CD14-positive monocyte (primary cell): ENCODE results near the gene CSNK1G2. TPM values are rescaled to one million over a fixed set of nuclear protein-coding genes. Genes with fewer than 3 reads are reported as not detected.

Source experiments
- DNase-seq, 3 donors: peaks; one replicate each; pipeline ENCODE4 v3.0.0-alpha.2; 2011 to 2022
- H2AFZ ChIP-seq: 2 replicates; pipeline ENCODE4 v1.6.0; 2012; ENCODE audit warnings: mild to moderate bottlenecking, low read depth, low read length, inconsistent platforms; ENCODE audit not compliant: insufficient read depth, poor library complexity, severe bottlenecking
- H3K27ac ChIP-seq, 2 donors: 1 replicate in 1 of 2; 2 replicates in 1 of 2; pipeline ENCODE4 v1.5.1; 2012 to 2013; ENCODE audit warnings: low read length in 2 of 2, control low read depth in 1 of 2, inconsistent platforms in 1 of 2, low read depth in 1 of 2, mild to moderate bottlenecking in 1 of 2
- H3K27me3 ChIP-seq, 2 donors: one replicate each; pipeline versions ENCODE4 v1.6.0 to v1.6.1; 2011 to 2013; ENCODE audit warnings: low read length in 2 of 2; ENCODE audit not compliant: control insufficient read depth in 2 of 2, insufficient read depth in 2 of 2
- H3K36me3 ChIP-seq, 2 donors: replicated peaks in 1 of 2; 1 replicate in 1 of 2; 2 replicates in 1 of 2; pipeline versions ENCODE4 v1.5.1 to v1.6.1; 2012 to 2013; ENCODE audit warnings: low read length in 2 of 2, control low read depth in 1 of 2, inconsistent platforms in 1 of 2, mild to moderate bottlenecking in 1 of 2; ENCODE audit not compliant: insufficient read depth in 2 of 2, control insufficient read depth in 1 of 2
- H3K4me1 ChIP-seq, 2 donors: 1 replicate in 1 of 2; 2 replicates in 1 of 2; pipeline versions ENCODE4 v1.5.1 to v1.6.1; 2012 to 2013; ENCODE audit warnings: low read length in 2 of 2, control low read depth in 1 of 2, inconsistent platforms in 1 of 2, mild to moderate bottlenecking in 1 of 2, moderate library complexity in 1 of 2; ENCODE audit not compliant: insufficient read depth in 2 of 2, control insufficient read depth in 1 of 2
- H3K4me2 ChIP-seq: replicated peaks from 2 replicates; pipeline ENCODE3; 2012; ENCODE audit warnings: low read length, moderate library complexity, mild to moderate bottlenecking; ENCODE audit not compliant: poor library complexity, severe bottlenecking; ENCODE audit errors: extremely low read depth
- H3K4me3 ChIP-seq, 3 experiments: fragments of 200-600 bp in 1 of 3; sonication (generic) in 1 of 3; replicated peaks in 1 of 3; 1 replicate in 2 of 3; 2 replicates in 1 of 3; pipeline ENCODE4 v1.5.1; 2011 to 2013; ENCODE audit warnings: low read length in 3 of 3, mild to moderate bottlenecking in 3 of 3, control low read depth in 2 of 3, low read depth in 2 of 3, inconsistent platforms in 1 of 3, moderate library complexity in 1 of 3
- H3K79me2 ChIP-seq: 2 replicates; pipeline ENCODE4 v1.6.0; 2012; ENCODE audit warnings: mild to moderate bottlenecking, control low read depth, inconsistent platforms, low read length, moderate library complexity; ENCODE audit not compliant: insufficient read depth
- H3K9ac ChIP-seq: 2 replicates; pipeline ENCODE4 v1.6.0; 2017; ENCODE audit warnings: low read length, mild to moderate bottlenecking; ENCODE audit not compliant: insufficient read depth, poor library complexity, severe bottlenecking
- H3K9me3 ChIP-seq, 2 donors: replicated peaks in 1 of 2; 1 replicate in 1 of 2; 2 replicates in 1 of 2; pipeline versions ENCODE4 v1.5.1 to v1.6.1; 2012 to 2013; ENCODE audit warnings: low read length in 2 of 2, control low read depth in 1 of 2; ENCODE audit not compliant: control insufficient read depth in 1 of 2, insufficient read depth in 1 of 2
- H4K20me1 ChIP-seq: 2 replicates; pipeline ENCODE4 v1.6.0; 2012; ENCODE audit warnings: mild to moderate bottlenecking, low read length, control low read depth, moderate library complexity; ENCODE audit not compliant: insufficient read depth
- H3K27ac Mint-ChIP-seq, 7 donors: one replicate each; pipeline ENCODE4 v1.8.0; 2020; ENCODE audit warnings: mild to moderate bottlenecking in 7 of 7, mixed read lengths in 7 of 7, moderate library complexity in 6 of 7, inconsistent platforms in 2 of 7
- H3K27me3 Mint-ChIP-seq, 3 donors: one replicate each; pipeline ENCODE4 v1.8.0; 2021 to 2022; ENCODE audit warnings: low read depth in 3 of 3, mild to moderate bottlenecking in 3 of 3, mixed read lengths in 3 of 3, moderate library complexity in 3 of 3, inconsistent platforms in 1 of 3
- H3K36me3 Mint-ChIP-seq, 2 donors: one replicate each; pipeline ENCODE4 v1.8.0; 2020; ENCODE audit warnings: mixed read lengths in 2 of 2, inconsistent platforms in 1 of 2, mild to moderate bottlenecking in 1 of 2
- H3K4me1 Mint-ChIP-seq: one replicate; pipeline ENCODE4 v1.8.0; 2020; ENCODE audit warnings: mild to moderate bottlenecking, mixed read lengths
- H3K4me3 Mint-ChIP-seq, 2 donors: one replicate each; pipeline ENCODE4 v1.8.0; 2020; ENCODE audit warnings: mild to moderate bottlenecking in 2 of 2, mixed read lengths in 2 of 2, moderate library complexity in 1 of 2
- H3K9me3 Mint-ChIP-seq, 7 donors: one replicate each; pipeline ENCODE4 v1.8.0; 2020 to 2022; ENCODE audit warnings: mixed read lengths in 7 of 7, mild to moderate bottlenecking in 6 of 7, moderate library complexity in 6 of 7, inconsistent platforms in 2 of 7
- WGBS: methylation state at CpG from one replicate; pipeline ENCODE4 v1.1.5; 2013; ENCODE audit warnings: missing lambda C conversion rate; ENCODE audit not compliant: insufficient coverage; 5-methylcytosine and 5-hydroxymethylcytosine counted together
- intact Hi-C, 2 donors: fragments of 100-400 bp; cut with micrococcal nuclease; formaldehyde crosslinking; loops; one replicate each; pipeline versions ENCODE4 v1.15.0 to v1.15.1; 2023
- polyA plus RNA-seq, 3 donors: library from polyadenylated mRNA; depleted of rRNA in 1 of 3; unstranded in 2 of 3; stranded (reverse) in 1 of 3; fragments of 300-500 nt in 2 of 3; fragments of >200 nt in 1 of 3; fragmentation: Illumina TruSeq in 2 of 3; gene quantifications; 1 replicate in 2 of 3; 2 replicates in 1 of 3; pipeline ENCODE4 v1.2.3, GENCODE V29; 2012 to 2021
- TF ChIP-seq, protein P1 (sequence below): fragments of 200-600 bp; IDR thresholded peaks from one replicate; pipeline ENCODE4 v1.8.0; 2022; ENCODE audit warnings: antibody characterized with exemption, mild to moderate bottlenecking

CSNK1G2 gene
- polyA plus RNA-seq, 3 donors = 10.8 to 215 (median 20.3) TPM

- H3K36me3 Mint-ChIP-seq = peaks cover 16 to 50% of the 10 kb centered on the region in 2 donors
- no peak overlapping the region for H3K4me3 Mint-ChIP-seq
- WGBS = 91% methylated on average over 20 of the region's 23 CpGs
- Histone ChIP-seq H3K27ac (no peak overlapping the region), H2AFZ (no peak overlapping the region), H3K4me3 (no peak overlapping the region), H3K9me3 (no peaks in the 10 kb centered on the region), H4K20me1 (peaks cover 53% of the 10 kb centered on the region), H3K27me3 (no peaks in the 10 kb centered on the region), H3K4me1 (peaks cover 10 to 20% of the 10 kb centered on the region in 2 donors), H3K9ac (no peak overlapping the region), H3K79me2 (peaks cover 58% of the 10 kb centered on the region), H3K4me2 (no peak overlapping the region), H3K36me3 (peaks cover 25 to 44% of the 10 kb centered on the region in 2 donors)
- no peak for DNase-seq
- TF ChIP-seq, protein P1, sequence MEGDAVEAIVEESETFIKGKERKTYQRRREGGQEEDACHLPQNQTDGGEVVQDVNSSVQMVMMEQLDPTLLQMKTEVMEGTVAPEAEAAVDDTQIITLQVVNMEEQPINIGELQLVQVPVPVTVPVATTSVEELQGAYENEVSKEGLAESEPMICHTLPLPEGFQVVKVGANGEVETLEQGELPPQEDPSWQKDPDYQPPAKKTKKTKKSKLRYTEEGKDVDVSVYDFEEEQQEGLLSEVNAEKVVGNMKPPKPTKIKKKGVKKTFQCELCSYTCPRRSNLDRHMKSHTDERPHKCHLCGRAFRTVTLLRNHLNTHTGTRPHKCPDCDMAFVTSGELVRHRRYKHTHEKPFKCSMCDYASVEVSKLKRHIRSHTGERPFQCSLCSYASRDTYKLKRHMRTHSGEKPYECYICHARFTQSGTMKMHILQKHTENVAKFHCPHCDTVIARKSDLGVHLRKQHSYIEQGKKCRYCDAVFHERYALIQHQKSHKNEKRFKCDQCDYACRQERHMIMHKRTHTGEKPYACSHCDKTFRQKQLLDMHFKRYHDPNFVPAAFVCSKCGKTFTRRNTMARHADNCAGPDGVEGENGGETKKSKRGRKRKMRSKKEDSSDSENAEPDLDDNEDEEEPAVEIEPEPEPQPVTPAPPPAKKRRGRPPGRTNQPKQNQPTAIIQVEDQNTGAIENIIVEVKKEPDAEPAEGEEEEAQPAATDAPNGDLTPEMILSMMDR = no peak
- H3K9me3 Mint-ChIP-seq = peaks cover 0 to 2% (median 0%) of the 10 kb centered on the region in 7 donors
- peaks cover 0 to 3% (median 2%) of the 10 kb centered on the region in 3 donors for H3K27me3 Mint-ChIP-seq
- H3K27ac Mint-ChIP-seq = no peak overlapping the region
- intact Hi-C loops = no loop called here
- H3K4me1 Mint-ChIP-seq = peaks cover 26% of the 10 kb centered on the region
These were observed 27.0 kb upstream of the CSNK1G2 start for GRCh38 chr19:1913781-1914577.

GRCh38 chr19:1914826-1915341, 26.1 kb upstream of the CSNK1G2 start:
- Histone ChIP-seq H3K9ac (no peak overlapping the region), H3K36me3 (peaks cover 30 to 49% of the 10 kb centered on the region in 2 donors), H3K9me3 (no peaks in the 10 kb centered on the region), H4K20me1 (peaks cover 44% of the 10 kb centered on the region), H2AFZ (no peak overlapping the region), H3K27me3 (no peaks in the 10 kb centered on the region), H3K4me3 (no peak overlapping the region), H3K4me1 (peaks cover 10 to 12% of the 10 kb centered on the region in 2 donors), H3K79me2 (peaks cover 49% of the 10 kb centered on the region), H3K4me2 (no peak overlapping the region), H3K27ac (no peak overlapping the region)
- intact Hi-C loops = no loop called here
- 94% methylated on average over 23 of the region's 23 CpGs for WGBS
- H3K27ac Mint-ChIP-seq = peak overlapping the region in 1 of 7 donors; percentile 52
- H3K4me3 Mint-ChIP-seq = no peak overlapping the region
- TF ChIP-seq, protein P1 = no peak
- H3K36me3 Mint-ChIP-seq = peaks cover 19 to 59% of the 10 kb centered on the region in 2 donors
- H3K4me1 Mint-ChIP-seq = peaks cover 17% of the 10 kb centered on the region
- DNase-seq = no peak
- H3K9me3 Mint-ChIP-seq = peaks cover 0 to 2% (median 0%) of the 10 kb centered on the region in 7 donors
- H3K27me3 Mint-ChIP-seq = peaks cover 0 to 3% (median 2%) of the 10 kb centered on the region in 3 donors
